ENCODE results near the gene SPATS2. TPM values are rescaled to one million over a fixed set of nuclear protein-coding genes. Genes with fewer than 3 reads are reported as not detected.
A peak's percentile ranks its signal among the peaks of the same experiment; 100 is the strongest.

SPATS2 gene
- total RNA-seq, 1 experiment from 2014 or later: 74.2 TPM

GRCh38 chr12:49543221-49543913 is 176.1 kb downstream of the SPATS2 start:
- Histone ChIP-seq H4K20me1 (ENCODE audit: insufficient read depth) (no peaks in the 10 kb centered on the region), H3K27me3 (ENCODE audit: insufficient read depth, low read length) (no peaks in the 10 kb centered on the region), H2AFZ (ENCODE audit: low read depth, low read length, poor library complexity, severe bottlenecking) (no peak overlapping the region), H3K9ac (ENCODE audit: low read length) (no peak overlapping the region), H3K9me3 (ENCODE audit: control insufficient read depth in 1 of 2, insufficient read depth in 1 of 2, low read depth in 1 of 2, low read length in 2 of 2) (no peaks in the 10 kb centered on the region), H3K27ac (ENCODE audit: low read depth, low read length) (no peak overlapping the region), H3K4me3 (replicated peaks in 1 of 2; ENCODE audit: low read depth in 1 of 2, low read length in 2 of 2) (no peak overlapping the region), H3K79me2 (ENCODE audit: insufficient read depth, low read length) (peaks cover 16% of the 10 kb centered on the region), H3K36me3 (ENCODE audit: control insufficient read depth in 1 of 2, insufficient read depth in 2 of 2, low read length in 2 of 2) (peaks cover 0 to 7% of the 10 kb centered on the region in 2 experiments; a peak in 2 of 4 replicates), H3K9me2 (ENCODE audit: insufficient read depth) (no peaks in the 10 kb centered on the region), H3K4me1 (ENCODE audit: control insufficient read depth in 1 of 2, insufficient read depth in 2 of 2, low read length in 2 of 2) (peaks cover 9 to 21% of the 10 kb centered on the region in 2 experiments), H3K4me2 (ENCODE audit: low read length) (no peak overlapping the region)
- ChIA-PET POLR2A (no interaction called here), CTCF (no interaction called here), RAD21 (ENCODE audit: low non-redundant PET in 1 of 2, low total read pairs in 2 of 2, uncharacterized antibody in 2 of 2, unreplicated experiment in 2 of 2) (no interaction called here)
- DNase-seq (ENCODE audit: low read depth, low spot score): no peak
- intact Hi-C loops (cut with micrococcal nuclease): no loop called here
- TF ChIP-seq TCF7L2 (IDR thresholded peaks at IDR 0.05; ENCODE audit: borderline replicate concordance, extremely low read depth, insufficient read depth, insufficient read length) (no peak), EZH2 (IDR thresholded peaks at IDR 0.05) (no peak), JUND (IDR thresholded peaks at IDR 0.05) (no peak), SRF (IDR thresholded peaks at IDR 0.05; ENCODE audit: low read depth) (no peak), ELF1 (IDR thresholded peaks at IDR 0.05; ENCODE audit: borderline replicate concordance, low read depth) (no peak), YY1 (IDR thresholded peaks at IDR 0.05; ENCODE audit: extremely low read depth, insufficient replicate concordance, low read depth, low read length) (no peak), ZNF274 (IDR thresholded peaks at IDR 0.05; ENCODE audit: low read depth, low read length) (no peak)
- no TSS peak for BruUV-seq (replicated peaks)
- ATAC-seq: no peak

- ChIA-PET POLR2A (no interaction called here), CTCF (no interaction called here), RAD21 (ENCODE audit: low non-redundant PET in 1 of 2, low total read pairs in 2 of 2, uncharacterized antibody in 2 of 2, unreplicated experiment in 2 of 2) (interaction anchor here in 1 of 2 experiments (0.7 kb wide), 1 partner anchor 186 kb away, joined by 3 read pairs; no protein-coding TSS in a partner anchor)
- H3K9ac ChIP-seq (ENCODE audit: low read length): no peak overlapping the region
- peaks cover 16% of the 10 kb centered on the region for H3K79me2 ChIP-seq (ENCODE audit: insufficient read depth, low read length)
- H4K20me1 ChIP-seq (ENCODE audit: insufficient read depth): no peaks in the 10 kb centered on the region
- no peak overlapping the region for H2AFZ ChIP-seq (ENCODE audit: low read depth, low read length, poor library complexity, severe bottlenecking)
- H3K27me3 ChIP-seq (ENCODE audit: insufficient read depth, low read length): no peaks in the 10 kb centered on the region
- no TSS peak for BruUV-seq (replicated peaks)
- no peak overlapping the region for H3K4me3 ChIP-seq (replicated peaks in 1 of 2; ENCODE audit: low read depth in 1 of 2, low read length in 2 of 2)
- H3K9me2 ChIP-seq (ENCODE audit: insufficient read depth): no peaks in the 10 kb centered on the region
- H3K4me2 ChIP-seq (ENCODE audit: low read length): no peak overlapping the region
- peaks cover 9 to 17% of the 10 kb centered on the region in 2 experiments for H3K4me1 ChIP-seq (ENCODE audit: control insufficient read depth in 1 of 2, insufficient read depth in 2 of 2, low read length in 2 of 2)
- TF ChIP-seq, protein P1, sequence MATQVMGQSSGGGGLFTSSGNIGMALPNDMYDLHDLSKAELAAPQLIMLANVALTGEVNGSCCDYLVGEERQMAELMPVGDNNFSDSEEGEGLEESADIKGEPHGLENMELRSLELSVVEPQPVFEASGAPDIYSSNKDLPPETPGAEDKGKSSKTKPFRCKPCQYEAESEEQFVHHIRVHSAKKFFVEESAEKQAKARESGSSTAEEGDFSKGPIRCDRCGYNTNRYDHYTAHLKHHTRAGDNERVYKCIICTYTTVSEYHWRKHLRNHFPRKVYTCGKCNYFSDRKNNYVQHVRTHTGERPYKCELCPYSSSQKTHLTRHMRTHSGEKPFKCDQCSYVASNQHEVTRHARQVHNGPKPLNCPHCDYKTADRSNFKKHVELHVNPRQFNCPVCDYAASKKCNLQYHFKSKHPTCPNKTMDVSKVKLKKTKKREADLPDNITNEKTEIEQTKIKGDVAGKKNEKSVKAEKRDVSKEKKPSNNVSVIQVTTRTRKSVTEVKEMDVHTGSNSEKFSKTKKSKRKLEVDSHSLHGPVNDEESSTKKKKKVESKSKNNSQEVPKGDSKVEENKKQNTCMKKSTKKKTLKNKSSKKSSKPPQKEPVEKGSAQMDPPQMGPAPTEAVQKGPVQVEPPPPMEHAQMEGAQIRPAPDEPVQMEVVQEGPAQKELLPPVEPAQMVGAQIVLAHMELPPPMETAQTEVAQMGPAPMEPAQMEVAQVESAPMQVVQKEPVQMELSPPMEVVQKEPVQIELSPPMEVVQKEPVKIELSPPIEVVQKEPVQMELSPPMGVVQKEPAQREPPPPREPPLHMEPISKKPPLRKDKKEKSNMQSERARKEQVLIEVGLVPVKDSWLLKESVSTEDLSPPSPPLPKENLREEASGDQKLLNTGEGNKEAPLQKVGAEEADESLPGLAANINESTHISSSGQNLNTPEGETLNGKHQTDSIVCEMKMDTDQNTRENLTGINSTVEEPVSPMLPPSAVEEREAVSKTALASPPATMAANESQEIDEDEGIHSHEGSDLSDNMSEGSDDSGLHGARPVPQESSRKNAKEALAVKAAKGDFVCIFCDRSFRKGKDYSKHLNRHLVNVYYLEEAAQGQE (IDR thresholded peaks at IDR 0.05; ENCODE audit: low read depth): no peak
- TF ChIP-seq POLR2AphosphoS5 (IDR thresholded peaks at IDR 0.05; ENCODE audit: low read depth, low read length) (no peak), JUND (IDR thresholded peaks at IDR 0.05) (no peak), ZFX (IDR thresholded peaks at IDR 0.05) (0 out of 2 replicates have a peak, but pooled peaks have one; percentile 7)
- TF ChIP-seq, protein P2, sequence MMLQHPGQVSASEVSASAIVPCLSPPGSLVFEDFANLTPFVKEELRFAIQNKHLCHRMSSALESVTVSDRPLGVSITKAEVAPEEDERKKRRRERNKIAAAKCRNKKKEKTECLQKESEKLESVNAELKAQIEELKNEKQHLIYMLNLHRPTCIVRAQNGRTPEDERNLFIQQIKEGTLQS (IDR thresholded peaks at IDR 0.05): no peak
- intact Hi-C loops (cut with micrococcal nuclease): no loop called here
- no peak for DNase-seq (ENCODE audit: low read depth, low spot score)
- ATAC-seq: no peak
- H3K9me3 ChIP-seq (ENCODE audit: control insufficient read depth in 1 of 2, insufficient read depth in 1 of 2, low read depth in 1 of 2, low read length in 2 of 2): no peaks in the 10 kb centered on the region
- H3K27ac ChIP-seq (ENCODE audit: low read depth, low read length): no peak overlapping the region
- peaks cover 0 to 7% of the 10 kb centered on the region in 2 experiments; a peak in 2 of 4 replicates for H3K36me3 ChIP-seq (ENCODE audit: control insufficient read depth in 1 of 2, insufficient read depth in 2 of 2, low read length in 2 of 2)
Measured at GRCh38 chr12:49543914-49544815, 176.9 kb downstream of the SPATS2 start.
